Kidney epithelial cell (primary cell): ENCODE data around the gene JAK3. TPM values are rescaled to one million over a fixed set of nuclear protein-coding genes. Genes with fewer than 3 reads are reported as not detected.
"Not testable (repeated sequence)": the region's sequence is repeated elsewhere in the genome, so short reads cannot be mapped to it uniquely, and the experiment has no call there.

Experiments used
- DNase-seq: peaks from one replicate; pipeline ENCODE4 v3.0.0-alpha.2; 2010; ENCODE audit warnings: low read depth
- H3K27me3 ChIP-seq: 2 replicates; pipeline ENCODE4 v1.6.0; 2011; ENCODE audit warnings: low read length; ENCODE audit not compliant: control insufficient read depth, insufficient read depth
- H3K36me3 ChIP-seq: 2 replicates; pipeline ENCODE4 v1.5.1; 2011; ENCODE audit warnings: low read length; ENCODE audit not compliant: control insufficient read depth, insufficient read depth
- H3K4me3 ChIP-seq: 2 replicates; pipeline ENCODE4 v1.5.1; 2011; ENCODE audit warnings: low read depth, mild to moderate bottlenecking, control low read depth, low read length
- CTCF ChIP-seq: IDR thresholded peaks from 2 replicates; pipeline ENCODE4 v1.5.1; 2011; ENCODE audit warnings: mild to moderate bottlenecking, moderate library complexity, low read length, control low read depth, inconsistent platforms; ENCODE audit not compliant: insufficient read depth, poor library complexity, severe bottlenecking
- total RNA-seq: library from RNA; depleted of rRNA; stranded (reverse); fragments of >200 nt; gene quantifications from 2 replicates; pipeline ENCODE4 v1.2.3, GENCODE V29; 2015

JAK3 gene
- total RNA-seq, 1 donor from 2014 or later, result 8.9 TPM

- Histone ChIP-seq H3K36me3 (no peaks in the 10 kb centered on the region), H3K27me3 (no peaks in the 10 kb centered on the region), H3K4me3 (no peak overlapping the region)
- TF ChIP-seq CTCF, result no peak
- DNase-seq, result no peak
Observed at GRCh38 chr19:17807731-17808316, 40.0 kb downstream of the JAK3 start.

- Histone ChIP-seq H3K4me3 (no peak overlapping the region), H3K27me3 (peaks cover 3% of the 10 kb centered on the region), H3K36me3 (no peaks in the 10 kb centered on the region)
- no peak for DNase-seq
- no peak for TF ChIP-seq CTCF
Observed at GRCh38 chr19:17806945-17807344, 40.8 kb downstream of the JAK3 start.

GRCh38 chr19:17805427-17805826, 42.4 kb downstream of the JAK3 start:
- TF ChIP-seq CTCF, result no peak
- H3K36me3 ChIP-seq, result no peaks in the 10 kb centered on the region
- H3K4me3 ChIP-seq, result no peak overlapping the region
- H3K27me3 ChIP-seq, result peaks cover 3% of the 10 kb centered on the region
- no peak for DNase-seq

GRCh38 chr19:17803264-17803896, 44.4 kb downstream of the JAK3 start:
- H3K27me3 ChIP-seq, result peaks cover 3% of the 10 kb centered on the region
- no peak for TF ChIP-seq CTCF
- no peak for DNase-seq
- H3K36me3 ChIP-seq, result no peaks in the 10 kb centered on the region
- H3K4me3 ChIP-seq, result no peak overlapping the region

GRCh38 chr19:17802137-17802858, 45.5 kb downstream of the JAK3 start:
- TF ChIP-seq CTCF, result no peak
- no peaks in the 10 kb centered on the region for H3K36me3 ChIP-seq
- peaks cover 3% of the 10 kb centered on the region for H3K27me3 ChIP-seq
- no peak for DNase-seq
- no peak overlapping the region for H3K4me3 ChIP-seq

GRCh38 chr19:17798599-17798998, 49.2 kb downstream of the JAK3 start:
- DNase-seq, H3K4me3 ChIP-seq: not testable (repeated sequence)
- peaks cover 17% of the 10 kb centered on the region for H3K27me3 ChIP-seq

More at GRCh38 chr19:17798599-17798998, 49.2 kb downstream of the JAK3 start:
- not testable (repeated sequence) for H3K36me3 ChIP-seq
